Measurements from ENCODE around the gene CLSTN1. TPM values are rescaled to one million over a fixed set of nuclear protein-coding genes. Genes with fewer than 3 reads are reported as not detected.
A peak's percentile ranks its signal among the peaks of the same experiment; 100 is the strongest.

Gene CLSTN1
- polyA plus RNA-seq, 1 experiment: 34.3 TPM

DNA sequence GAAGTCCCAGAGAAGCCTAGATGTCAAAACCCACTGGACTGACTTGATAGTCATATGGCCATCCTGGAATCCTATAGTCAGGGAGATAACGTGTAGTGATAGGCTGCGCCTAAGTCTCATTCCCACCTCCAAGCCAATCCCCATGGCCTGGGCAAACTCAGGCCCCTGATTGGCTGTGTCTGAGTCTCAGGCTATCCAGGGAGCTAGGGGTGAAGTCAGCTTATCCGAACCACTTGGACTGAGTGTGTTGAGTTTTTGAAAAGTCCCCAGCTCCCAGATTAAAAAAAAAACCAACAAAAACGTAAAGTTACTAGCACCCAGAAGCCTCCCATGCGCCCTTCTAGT, 120.6 kb downstream of the CLSTN1 start:
- Histone ChIP-seq H3K27me3 (ENCODE audit: control insufficient read depth, insufficient read depth, low read length) (no peaks in the 10 kb centered on the region), H3K4me3 (ENCODE audit: low read depth, low read length) (no peak overlapping the region), H3K36me3 (ENCODE audit: control insufficient read depth, insufficient read depth, low read length) (no peaks in the 10 kb centered on the region; the same call in 1 of the 2 replicates)
- TF ChIP-seq, protein P1, sequence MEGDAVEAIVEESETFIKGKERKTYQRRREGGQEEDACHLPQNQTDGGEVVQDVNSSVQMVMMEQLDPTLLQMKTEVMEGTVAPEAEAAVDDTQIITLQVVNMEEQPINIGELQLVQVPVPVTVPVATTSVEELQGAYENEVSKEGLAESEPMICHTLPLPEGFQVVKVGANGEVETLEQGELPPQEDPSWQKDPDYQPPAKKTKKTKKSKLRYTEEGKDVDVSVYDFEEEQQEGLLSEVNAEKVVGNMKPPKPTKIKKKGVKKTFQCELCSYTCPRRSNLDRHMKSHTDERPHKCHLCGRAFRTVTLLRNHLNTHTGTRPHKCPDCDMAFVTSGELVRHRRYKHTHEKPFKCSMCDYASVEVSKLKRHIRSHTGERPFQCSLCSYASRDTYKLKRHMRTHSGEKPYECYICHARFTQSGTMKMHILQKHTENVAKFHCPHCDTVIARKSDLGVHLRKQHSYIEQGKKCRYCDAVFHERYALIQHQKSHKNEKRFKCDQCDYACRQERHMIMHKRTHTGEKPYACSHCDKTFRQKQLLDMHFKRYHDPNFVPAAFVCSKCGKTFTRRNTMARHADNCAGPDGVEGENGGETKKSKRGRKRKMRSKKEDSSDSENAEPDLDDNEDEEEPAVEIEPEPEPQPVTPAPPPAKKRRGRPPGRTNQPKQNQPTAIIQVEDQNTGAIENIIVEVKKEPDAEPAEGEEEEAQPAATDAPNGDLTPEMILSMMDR (IDR thresholded peaks at IDR 0.05; ENCODE audit: insufficient read depth, low read depth, low read length): no peak
- ChIA-PET POLR2A (no interaction called here), CTCF (interaction anchor here (1.2 to 1.6 kb wide), 2 partner anchors 11 to 22 kb away, joined by 3 to 4 read pairs; no protein-coding TSS in a partner anchor)
- no peak for DNase-seq (ENCODE audit: low read depth)

DNA sequence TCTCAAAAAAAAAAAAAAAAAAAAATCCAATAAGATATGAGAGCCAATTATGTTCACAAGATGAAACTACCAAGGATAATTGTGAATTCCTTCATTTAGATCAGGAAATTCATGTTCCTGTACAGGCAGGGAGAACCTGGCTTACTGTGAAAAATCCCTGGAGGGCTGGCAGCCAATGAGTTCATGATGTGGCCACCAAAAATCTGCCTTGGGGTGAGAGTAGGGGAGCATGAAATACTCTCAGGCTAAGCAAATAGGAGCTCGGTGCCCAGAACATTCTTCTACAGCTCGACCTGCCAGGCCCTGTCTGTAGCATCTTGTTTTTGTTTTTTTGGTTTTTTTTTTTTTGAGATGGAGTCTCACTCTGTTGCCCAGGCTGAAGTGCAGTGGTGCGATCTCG, 122.1 kb downstream of the CLSTN1 start:
- ChIA-PET CTCF (interaction anchor here (0.9 to 1.4 kb wide), 4 partner anchors 10 to 75 kb away, joined by 3 to 14 read pairs (median 5); no protein-coding TSS in a partner anchor), POLR2A (interaction anchor here (0.6 to 1.1 kb wide), 2 partner anchors 11 to 190 kb away, joined by 4 read pairs; no protein-coding TSS in a partner anchor)
- TF ChIP-seq, protein P1 (IDR thresholded peaks at IDR 0.05; ENCODE audit: insufficient read depth, low read depth, low read length): no peak
- DNase-seq (ENCODE audit: low read depth): no peak
- Histone ChIP-seq H3K27me3 (ENCODE audit: control insufficient read depth, insufficient read depth, low read length) (no peaks in the 10 kb centered on the region), H3K4me3 (ENCODE audit: low read depth, low read length) (no peak overlapping the region), H3K36me3 (ENCODE audit: control insufficient read depth, insufficient read depth, low read length) (no peaks in the 10 kb centered on the region; the same call in 1 of the 2 replicates)

DNA sequence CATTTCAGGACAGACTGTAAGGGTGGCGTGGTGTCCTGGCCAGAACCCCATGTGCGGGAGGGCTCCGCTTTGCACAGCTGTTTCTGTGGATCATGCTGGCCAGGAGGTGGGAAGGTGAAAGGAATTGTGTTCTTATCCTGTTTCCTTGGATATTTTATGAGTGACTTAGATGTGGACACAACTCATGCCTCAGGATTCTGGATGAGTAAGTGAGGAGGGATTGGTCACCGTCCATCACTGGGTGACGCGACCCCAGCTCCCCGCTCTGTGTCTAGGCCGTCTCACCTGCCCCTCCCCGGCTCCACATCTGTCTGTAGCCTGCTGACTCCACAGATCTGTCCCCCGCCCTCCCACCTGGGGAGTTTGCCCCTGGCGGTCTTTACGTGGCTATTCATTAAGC, 123.4 kb downstream of the CLSTN1 start:
- Histone ChIP-seq H3K4me3 (ENCODE audit: low read depth, low read length) (no peak overlapping the region), H3K36me3 (ENCODE audit: control insufficient read depth, insufficient read depth, low read length) (no peaks in the 10 kb centered on the region; the same call in 1 of the 2 replicates), H3K27me3 (ENCODE audit: control insufficient read depth, insufficient read depth, low read length) (no peaks in the 10 kb centered on the region)
- peak; percentile 73 for DNase-seq (ENCODE audit: low read depth)
- ChIA-PET CTCF (interaction anchor here (0.8 to 1.1 kb wide), 3 partner anchors 10 to 73 kb away, joined by 3 to 4 read pairs (median 3); no protein-coding TSS in a partner anchor), POLR2A (no interaction called here)
- TF ChIP-seq, protein P1 (IDR thresholded peaks at IDR 0.05; ENCODE audit: insufficient read depth, low read depth, low read length): no peak

DNA sequence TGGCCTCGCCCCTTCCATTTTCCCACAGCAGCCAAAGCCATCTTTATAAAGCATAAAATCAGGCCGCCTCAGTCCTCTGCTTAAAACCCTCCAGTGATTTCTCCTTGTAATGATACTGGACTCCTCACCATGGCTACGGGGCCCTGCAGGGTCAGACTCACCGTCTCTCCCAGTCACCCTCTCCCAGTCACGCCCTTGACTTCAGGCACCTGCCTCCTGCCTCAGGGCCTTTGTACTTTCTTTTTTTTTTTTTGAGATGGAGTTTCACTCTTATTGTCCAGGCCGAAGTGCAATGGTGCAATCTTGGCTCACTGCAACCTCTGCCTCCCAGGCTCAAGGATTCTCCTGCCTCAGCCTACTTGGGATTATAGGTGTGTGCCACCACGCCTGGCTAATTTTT, 124.4 kb downstream of the CLSTN1 start:
- ChIA-PET POLR2A (no interaction called here), CTCF (interaction anchor here (1.2 to 1.3 kb wide), 2 partner anchors 13 to 72 kb away, joined by 3 to 6 read pairs; no protein-coding TSS in a partner anchor)
- no peak overlapping the region for H3K4me3 ChIP-seq (ENCODE audit: low read depth, low read length)
- no peaks in the 10 kb centered on the region; the same call in 1 of the 2 replicates for H3K36me3 ChIP-seq (ENCODE audit: control insufficient read depth, insufficient read depth, low read length)
- DNase-seq (ENCODE audit: low read depth): no peak
- TF ChIP-seq, protein P1 (IDR thresholded peaks at IDR 0.05; ENCODE audit: insufficient read depth, low read depth, low read length): no peak
- H3K27me3 ChIP-seq (ENCODE audit: control insufficient read depth, insufficient read depth, low read length): no peaks in the 10 kb centered on the region

DNA sequence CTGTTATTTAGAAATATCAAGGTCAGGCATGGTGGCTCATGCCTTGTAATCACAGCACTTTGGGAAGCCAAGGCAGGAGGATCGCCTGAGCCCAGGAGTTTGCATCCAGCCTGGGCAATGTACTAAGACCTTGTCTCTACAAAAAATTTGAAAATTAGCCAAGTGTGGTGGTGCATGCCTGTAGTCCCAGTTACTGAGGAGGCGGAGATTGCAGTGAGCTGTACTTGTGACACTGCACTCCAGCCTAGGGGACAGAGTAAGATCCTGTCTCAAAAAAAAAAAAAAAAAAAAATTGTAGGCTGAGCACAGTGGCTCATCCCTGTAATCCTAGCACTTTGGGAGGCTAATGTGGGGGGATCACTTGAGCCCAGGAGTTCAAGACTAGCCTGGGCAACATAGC, 127.0 kb downstream of the CLSTN1 start:
- Histone ChIP-seq H3K27me3 (ENCODE audit: control insufficient read depth, insufficient read depth, low read length) (no peaks in the 10 kb centered on the region), H3K4me3 (ENCODE audit: low read depth, low read length) (no peak overlapping the region), H3K36me3 (ENCODE audit: control insufficient read depth, insufficient read depth, low read length) (peaks cover 5% of the 10 kb centered on the region; the same call in 1 of the 2 replicates)
- TF ChIP-seq, protein P1 (IDR thresholded peaks at IDR 0.05; ENCODE audit: insufficient read depth, low read depth, low read length): no peak
- DNase-seq (ENCODE audit: low read depth): no peak
- ChIA-PET CTCF (interaction anchor here (1.1 to 1.3 kb wide), 2 partner anchors 9 to 171 kb away, joined by 3 to 4 read pairs; no protein-coding TSS in a partner anchor), POLR2A (no interaction called here)
